Calu3 (cell line): ENCODE measurements around the gene ALPG. TPM values are rescaled to one million over a fixed set of nuclear protein-coding genes. Genes with fewer than 3 reads are reported as not detected.
"Not testable (repeated sequence)": the region's sequence is repeated elsewhere in the genome, so short reads cannot be mapped to it uniquely, and the experiment has no call there.

Experiments
- BruUV-seq: library from RNA; stranded (reverse); fragments of 400-500 nt; replicated peaks from 2 replicates; lab custom pipeline; 2021; lab: Mats Ljungman, UMichigan
- CTCF ChIA-PET: fragments of 300-600 bp; sonication (Branson Sonifier 250); formaldehyde crosslinking; loops from one replicate; lab custom pipeline; 2022; ENCODE audit warnings: antibody characterized with exemption; lab: Charles Lee
- DNase-seq: peaks from one replicate; pipeline ENCODE4 v3.0.0; 2022
- H3K27ac Mint-ChIP-seq: one replicate; pipeline ENCODE4 v1.8.0; 2022; ENCODE audit warnings: mixed read lengths; ENCODE audit not compliant: unreplicated experiment
- H3K27me3 Mint-ChIP-seq: one replicate; pipeline ENCODE4 v1.8.0; 2022; ENCODE audit warnings: mixed read lengths; ENCODE audit not compliant: unreplicated experiment
- H3K36me3 Mint-ChIP-seq: one replicate; pipeline ENCODE4 v1.8.0; 2022; ENCODE audit warnings: mild to moderate bottlenecking, moderate library complexity, mixed read lengths; ENCODE audit not compliant: insufficient read depth, unreplicated experiment
- H3K4me1 Mint-ChIP-seq: one replicate; pipeline ENCODE4 v1.8.0; 2022; ENCODE audit warnings: mild to moderate bottlenecking, low read depth, mixed read lengths; ENCODE audit not compliant: unreplicated experiment
- H3K4me3 Mint-ChIP-seq: one replicate; pipeline ENCODE4 v1.8.0; 2022; ENCODE audit warnings: mild to moderate bottlenecking, low read depth, moderate library complexity, mixed read lengths; ENCODE audit not compliant: unreplicated experiment
- H3K9me3 Mint-ChIP-seq: one replicate; pipeline ENCODE4 v1.8.0; 2022; ENCODE audit warnings: low read depth, mixed read lengths; ENCODE audit not compliant: unreplicated experiment
- CTCF ChIP-seq: fragments of 200-600 bp; IDR thresholded peaks from one replicate; pipeline ENCODE4 v1.8.0; 2022; ENCODE audit warnings: antibody characterized with exemption; ENCODE audit not compliant: unreplicated experiment
- intact Hi-C: fragments of 100-400 bp; cut with micrococcal nuclease; formaldehyde crosslinking; loops from one replicate; pipeline ENCODE4 v1.10.0; 2022; ENCODE audit not compliant: unreplicated experiment
- total RNA-seq: library from RNA; stranded (reverse); gene quantifications from 2 replicates; pipeline ENCODE4 v1.2.3, GENCODE V29; 2022

ALPG gene
- total RNA-seq, 1 experiment from 2014 or later, result not detected

DNA sequence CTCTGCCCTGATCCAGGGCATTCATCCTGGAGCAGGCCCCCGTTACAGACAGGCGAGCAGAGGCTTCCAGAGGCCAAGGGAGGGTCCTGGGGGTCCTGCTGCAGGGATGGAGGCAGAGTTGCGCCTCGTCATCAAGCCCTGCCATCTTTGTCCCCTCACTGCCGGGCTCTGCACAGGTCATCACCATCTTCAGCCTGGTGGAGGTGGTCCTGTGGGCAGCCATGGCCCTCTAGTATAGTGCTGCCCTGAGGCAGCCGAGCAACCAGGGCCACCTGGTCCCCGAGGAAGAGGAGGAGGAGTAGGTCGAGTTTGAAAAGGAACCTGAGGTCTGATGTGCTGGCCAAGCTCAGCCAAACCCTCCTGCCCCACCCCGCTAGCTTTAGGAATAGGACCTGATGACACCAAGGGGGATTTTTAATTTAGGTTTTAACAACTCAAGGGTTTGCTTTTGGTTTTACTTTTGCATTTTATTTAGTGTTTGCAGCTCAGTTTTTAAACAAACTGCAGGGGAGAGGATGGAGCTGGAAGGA is 40.5 kb downstream of the ALPG start:
- Mint-ChIP-seq H3K27ac (no peak overlapping the region), H3K4me1 (no peaks in the 10 kb centered on the region), H3K9me3 (no peaks in the 10 kb centered on the region), H3K27me3 (peaks cover 20% of the 10 kb centered on the region), H3K4me3 (no peak overlapping the region), H3K36me3 (no peaks in the 10 kb centered on the region)
- BruUV-seq, result no TSS peak
- no peak for DNase-seq
- CTCF ChIA-PET, result interaction anchor here (1.3 to 1.6 kb wide), 2 partner anchors 69 to 76 kb away, joined by 3 to 9 read pairs; no protein-coding TSS in a partner anchor
- no peak for TF ChIP-seq CTCF
- intact Hi-C loops, result no loop called here

DNA sequence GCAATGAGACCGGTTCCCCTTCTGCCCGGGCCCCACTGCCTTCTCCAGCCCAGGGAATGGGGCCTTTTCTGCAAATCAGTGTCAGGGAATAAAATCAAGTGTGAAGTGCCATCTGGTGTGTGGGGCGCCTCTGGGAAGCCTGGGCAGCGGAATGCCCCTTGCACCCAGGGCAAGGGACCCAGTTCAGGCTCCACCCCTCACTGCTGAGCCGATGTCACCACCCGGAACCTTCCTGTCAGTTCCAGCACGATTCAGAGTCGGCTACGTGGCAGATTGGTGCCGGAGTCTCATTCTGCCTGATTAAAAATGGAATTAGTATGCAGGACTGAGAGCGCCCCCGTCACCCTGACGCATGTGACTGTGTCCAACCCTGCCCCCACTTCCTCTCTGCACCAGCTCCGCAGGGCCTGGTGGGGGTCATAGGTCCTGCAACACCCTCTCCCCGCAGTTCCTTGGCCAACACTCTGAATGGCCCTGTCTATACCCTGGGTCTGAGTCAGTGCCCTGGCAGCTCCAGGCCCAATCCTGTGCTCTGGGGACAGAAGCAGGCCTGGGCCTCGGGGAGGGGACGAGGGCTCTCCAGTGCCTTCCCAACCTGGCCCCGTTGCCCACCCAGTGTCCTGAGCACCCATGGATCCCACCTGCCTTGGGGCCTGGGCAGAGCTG is 41.1 kb downstream of the ALPG start:
- Mint-ChIP-seq H3K4me3 (no peak overlapping the region), H3K27ac (no peak overlapping the region), H3K9me3 (no peaks in the 10 kb centered on the region), H3K4me1 (no peaks in the 10 kb centered on the region), H3K36me3 (no peaks in the 10 kb centered on the region), H3K27me3 (peaks cover 26% of the 10 kb centered on the region)
- no peak for TF ChIP-seq CTCF
- BruUV-seq, result no TSS peak
- CTCF ChIA-PET, result no interaction called here
- intact Hi-C loops, result no loop called here
- no peak for DNase-seq

- Mint-ChIP-seq H3K27ac (no peak overlapping the region), H3K36me3 (no peaks in the 10 kb centered on the region), H3K27me3 (peaks cover 32% of the 10 kb centered on the region), H3K4me3 (no peak overlapping the region), H3K4me1 (no peaks in the 10 kb centered on the region), H3K9me3 (no peaks in the 10 kb centered on the region)
- DNase-seq, result no peak
- CTCF ChIA-PET, result no interaction called here
- no peak for TF ChIP-seq CTCF
- no TSS peak for BruUV-seq
- intact Hi-C loops, result no loop called here
Observed at GRCh38 chr2:232448304-232448690, 41.7 kb downstream of the ALPG start.

DNA sequence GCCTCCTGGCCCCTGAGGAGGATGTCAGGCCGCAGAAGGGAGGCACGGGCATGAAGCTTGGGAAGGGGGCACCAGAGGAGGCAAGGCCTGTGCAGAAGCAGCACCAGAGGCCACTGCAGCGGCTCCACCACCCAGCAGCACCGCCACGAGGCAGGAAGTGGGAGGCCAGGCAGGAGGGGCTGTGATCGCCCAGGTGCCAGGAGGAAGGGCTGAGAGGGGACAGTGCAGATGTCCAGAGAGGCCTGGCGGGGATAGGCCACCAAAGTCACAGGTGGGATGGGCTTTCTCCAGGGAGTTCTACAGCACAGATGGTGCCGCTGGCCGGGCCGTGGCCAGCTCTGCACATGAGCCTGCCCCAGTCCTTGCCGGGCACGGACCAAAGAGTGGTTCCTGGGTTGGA is 43.3 kb downstream of the ALPG start:
- Mint-ChIP-seq H3K9me3 (no peaks in the 10 kb centered on the region), H3K4me1 (no peaks in the 10 kb centered on the region), H3K27ac (no peak overlapping the region), H3K27me3 (peaks cover 48% of the 10 kb centered on the region), H3K36me3 (no peaks in the 10 kb centered on the region), H3K4me3 (no peak overlapping the region)
- DNase-seq, result no peak
- CTCF ChIA-PET, result no interaction called here
- intact Hi-C loops, result loop anchor here (5.0 kb wide), 1 partner anchor 72 kb away; the partner anchor contains the start of gene PRSS56
- no peak for TF ChIP-seq CTCF
- BruUV-seq, result no TSS peak

DNA sequence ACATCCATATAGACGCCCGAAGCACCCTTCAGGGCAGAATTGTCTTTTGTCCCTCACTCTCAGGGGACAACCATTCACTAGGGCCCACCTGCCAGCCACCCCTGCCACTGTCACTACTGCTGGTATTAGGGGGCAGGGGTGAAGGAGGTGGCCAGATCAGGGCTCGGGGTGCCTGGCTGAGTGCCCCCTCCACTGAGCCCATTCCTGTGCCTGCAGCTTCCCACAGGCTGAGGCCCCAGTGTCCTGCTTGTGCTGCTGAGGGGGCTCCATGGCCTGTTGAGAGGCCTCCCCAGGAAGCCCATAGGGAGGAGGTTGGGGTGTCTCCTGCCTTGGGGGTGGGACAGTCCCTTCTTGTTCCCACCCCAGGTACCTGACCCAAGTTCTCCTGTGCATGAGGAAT is 45.0 kb downstream of the ALPG start:
- DNase-seq, H3K4me1 Mint-ChIP-seq, CTCF ChIA-PET, H3K36me3 Mint-ChIP-seq, BruUV-seq, H3K9me3 Mint-ChIP-seq, H3K27ac Mint-ChIP-seq, H3K4me3 Mint-ChIP-seq: not testable (repeated sequence)
- peaks cover 65% of the 10 kb centered on the region for H3K27me3 Mint-ChIP-seq
- intact Hi-C loops, result loop anchor here (5.0 kb wide), 1 partner anchor 71 kb away; the partner anchor contains the start of gene PRSS56
